ENCODE data around the gene ILDR2. TPM values are rescaled to one million over a fixed set of nuclear protein-coding genes. Genes with fewer than 3 reads are reported as not detected.
A peak's percentile ranks its signal among the peaks of the same experiment; 100 is the strongest.

Gene ILDR2
- total and polyA plus RNA-seq, 9 of the 15 experiments (the other 6 are each of a cell fraction or from before 2014, with no cell fraction given), result 0.03 to 0.31 (median 0.18) TPM; not detected in 2

- no peak for TF ChIP-seq THAP12 (CRISPR knock-in tag; IDR thresholded peaks at IDR 0.05)
- no peak for TF ChIP-seq EHMT2 (IDR thresholded peaks at IDR 0.05)
- TF ChIP-seq RCOR1 (IDR thresholded peaks at IDR 0.05; ENCODE audit: borderline replicate concordance in 1 of 2, low read depth in 2 of 2, low read length in 2 of 2), result peak in 1 of 2 experiments; percentile 53; a peak in 2 of 4 replicates
- TF ChIP-seq ZNF639 (CRISPR knock-in tag; conservative IDR thresholded peaks at IDR 0.05 in 1 of 2, IDR thresholded peaks at IDR 0.05 in 1 of 2), result no peak
- peak; percentile 52; the same call in 1 of the 2 replicates for TF ChIP-seq AFF4 (CRISPR knock-in tag; IDR thresholded peaks at IDR 0.05)
- no peak for TF ChIP-seq FOXA3 (CRISPR knock-in tag; conservative IDR thresholded peaks at IDR 0.05 in 1 of 2, IDR thresholded peaks at IDR 0.05 in 1 of 2)
- peak; percentile 13; the same call in 1 of the 2 replicates for TF ChIP-seq FOXM1 (IDR thresholded peaks at IDR 0.05; ENCODE audit: low read depth)
- TF ChIP-seq FOXM1 (CRISPR knock-in tag; IDR thresholded peaks at IDR 0.05; ENCODE audit: low read depth), result no peak
- peak; percentile 90 to 97 for TF ChIP-seq KDM1A (IDR thresholded peaks at IDR 0.05)
- TF ChIP-seq MCM7 (IDR thresholded peaks at IDR 0.05), result no peak
- no peak for TF ChIP-seq SRSF1 (IDR thresholded peaks at IDR 0.05; ENCODE audit: low read depth, low read length)
- no peak for TF ChIP-seq E2F3 (CRISPR knock-in tag; IDR thresholded peaks at IDR 0.05)
- TF ChIP-seq GTF3C2 (IDR thresholded peaks at IDR 0.05; ENCODE audit: borderline replicate concordance, extremely low read depth, insufficient read length), result no peak
- no peak for TF ChIP-seq ZNF134 (CRISPR knock-in tag; conservative IDR thresholded peaks at IDR 0.05)
Measured at GRCh38 chr1:166875302-166875733, 100.0 kb downstream of the ILDR2 start (continued).

Measured in K562 (cell line).